Measurements from ENCODE around the gene PXT1.
A peak's percentile ranks its signal among the peaks of the same experiment; 100 is the strongest.

The PXT1 gene

DNA sequence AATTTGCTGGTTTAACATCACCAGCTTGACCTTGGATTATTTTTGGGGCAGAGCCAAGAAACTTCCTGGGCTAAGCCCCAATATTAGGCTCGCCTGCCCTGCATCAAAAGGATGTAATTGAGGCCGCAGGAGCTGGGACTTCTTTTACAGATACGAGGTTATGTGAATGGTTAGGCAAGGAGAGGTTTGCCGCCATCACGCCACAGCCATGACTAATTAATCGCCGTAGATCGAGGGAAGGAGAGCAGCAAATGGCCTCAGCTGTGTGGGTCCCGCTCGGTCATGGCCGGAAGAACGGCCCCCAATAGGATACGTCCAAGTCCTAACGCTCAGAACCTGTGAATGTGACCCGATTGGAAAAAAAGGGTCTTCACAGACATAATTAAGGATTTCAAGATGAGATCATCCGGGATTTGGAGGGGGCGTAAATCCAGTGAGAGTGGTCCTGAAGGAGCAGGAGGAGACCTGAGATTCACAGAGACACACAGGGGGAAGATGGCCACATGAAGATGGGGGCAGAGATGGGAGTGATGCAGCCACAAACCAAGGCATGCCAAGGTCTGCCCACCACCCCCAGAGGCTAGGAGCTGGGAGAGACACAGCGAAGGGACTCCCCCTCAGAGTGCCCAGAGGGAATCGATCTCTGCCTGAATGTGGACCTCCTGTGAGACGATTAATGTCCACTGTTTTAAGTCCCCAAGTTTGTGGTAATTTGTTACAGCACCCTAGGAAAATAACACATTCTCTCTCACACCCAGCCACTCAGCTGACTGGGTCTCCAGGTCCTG lies 96.0 kb downstream of the PXT1 start:
- no peak for DNase-seq (ENCODE audit: low read depth in 2 of 2)

- DNase-seq (ENCODE audit: low read depth in 2 of 2), result no peak
Observed at GRCh38 chr6:36345681-36346466, 96.8 kb downstream of the PXT1 start.

- no peak for DNase-seq (ENCODE audit: low read depth in 2 of 2)
Observed at GRCh38 chr6:36343109-36343680, 99.5 kb downstream of the PXT1 start.

- DNase-seq (ENCODE audit: low read depth in 2 of 2), result peak; percentile 68 to 72
Observed at GRCh38 chr6:36340618-36341454, 101.8 kb downstream of the PXT1 start.

All from stimulated activated CD4-positive, alpha-beta T cell treated with anti-CD3 and anti-CD28 coated beads, Interleukin-1b, Interleukin-23, amount 100 ng/mL, for 4 hours (primary cell).